Inferior parietal cortex (tissue), 1 donor: ENCODE measurements around the gene TLE2.

Source experiments
- DNase-seq: peaks from one replicate; pipeline ENCODE4 v3.0.0-alpha.2; 2016; ENCODE audit errors: extremely low spot score

TLE2 gene

GRCh38 chr19:2950286-2951124, 78.6 kb downstream of the TLE2 start:
- DNase-seq = peak; percentile 100

DNA sequence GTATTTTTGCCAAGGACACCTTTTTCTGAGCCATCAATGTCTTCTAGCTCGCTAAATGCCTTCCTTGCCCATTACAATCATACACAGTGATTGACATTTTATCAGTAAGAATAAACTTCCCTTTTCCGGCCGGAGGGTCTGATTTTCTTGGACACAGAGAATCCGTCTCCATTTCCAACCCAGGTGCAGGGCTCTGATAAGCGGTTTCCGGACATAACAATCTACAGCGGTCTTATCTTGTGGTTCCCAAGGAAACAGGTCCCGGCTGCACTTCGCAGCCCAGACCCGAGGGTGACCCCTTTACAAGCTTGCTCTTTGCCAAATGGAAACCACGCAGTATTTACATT, 79.2 kb downstream of the TLE2 start:
- DNase-seq = peak; percentile 69
